Measurements from ENCODE around the gene UCN2.
"Not testable (repeated sequence)": the region's sequence is repeated elsewhere in the genome, so short reads cannot be mapped to it uniquely, and the experiment has no call there.

Gene UCN2

GRCh38 chr3:48532271-48532976, 31.2 kb downstream of the UCN2 start:
- DNase-seq: no peak

DNA sequence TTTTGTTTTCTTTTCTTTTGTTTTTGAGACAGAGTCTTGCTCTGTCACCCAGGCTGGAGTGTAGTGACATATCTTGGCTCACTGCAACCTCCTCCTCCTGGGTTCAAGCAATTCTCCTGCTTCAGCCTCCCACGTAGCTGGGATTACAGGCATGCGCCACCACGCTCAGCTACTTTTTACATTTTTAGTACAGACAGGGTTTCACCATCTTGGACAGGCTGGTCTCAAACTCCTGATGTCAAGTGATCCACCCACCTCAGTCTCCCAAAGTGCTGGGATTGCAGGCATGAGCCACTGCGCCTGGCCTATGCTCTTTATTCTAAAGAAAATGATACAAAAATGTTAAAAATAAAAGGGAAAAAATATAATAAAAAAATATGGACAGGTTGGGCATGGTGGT, 32.9 kb downstream of the UCN2 start:
- DNase-seq: not testable (repeated sequence)

DNA sequence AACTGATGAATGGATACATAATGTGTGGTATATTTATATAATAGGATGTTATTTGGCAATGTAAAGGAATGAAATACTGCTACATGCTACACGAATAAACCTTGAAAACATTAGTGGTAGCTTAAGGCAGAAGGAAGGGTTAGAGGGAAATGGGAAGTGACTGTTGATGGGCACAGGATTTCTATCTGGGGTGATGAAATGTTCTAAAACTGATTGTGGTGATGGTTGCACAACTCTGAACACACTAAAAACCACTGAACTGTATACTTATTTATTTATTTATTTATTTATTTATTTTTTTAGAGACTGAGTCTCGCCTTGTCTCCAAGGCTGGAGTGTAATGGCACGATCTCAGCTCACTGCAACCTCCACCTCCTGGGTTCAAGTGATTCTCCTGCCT, 34.8 kb downstream of the UCN2 start:
- DNase-seq: no peak

DNA sequence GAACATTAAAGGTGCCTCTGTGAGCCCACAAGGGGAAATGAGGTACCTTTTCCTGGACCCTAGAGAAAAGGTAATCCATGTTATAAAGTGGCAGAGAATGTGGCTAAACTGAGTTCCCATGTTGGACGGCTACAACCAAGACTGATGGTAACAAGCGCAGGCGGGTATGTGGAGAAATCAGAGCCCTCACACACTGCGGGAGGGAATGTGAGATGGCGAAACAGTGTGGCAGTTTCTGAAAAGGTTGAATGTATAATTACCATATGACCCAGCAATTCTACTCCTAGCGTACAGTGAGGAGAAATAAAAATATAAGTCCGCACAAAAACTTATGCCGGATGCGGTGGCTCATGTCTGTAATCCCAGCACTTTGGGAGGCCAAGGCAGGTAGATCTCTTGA, 35.5 kb downstream of the UCN2 start:
- DNase-seq: no peak

DNA sequence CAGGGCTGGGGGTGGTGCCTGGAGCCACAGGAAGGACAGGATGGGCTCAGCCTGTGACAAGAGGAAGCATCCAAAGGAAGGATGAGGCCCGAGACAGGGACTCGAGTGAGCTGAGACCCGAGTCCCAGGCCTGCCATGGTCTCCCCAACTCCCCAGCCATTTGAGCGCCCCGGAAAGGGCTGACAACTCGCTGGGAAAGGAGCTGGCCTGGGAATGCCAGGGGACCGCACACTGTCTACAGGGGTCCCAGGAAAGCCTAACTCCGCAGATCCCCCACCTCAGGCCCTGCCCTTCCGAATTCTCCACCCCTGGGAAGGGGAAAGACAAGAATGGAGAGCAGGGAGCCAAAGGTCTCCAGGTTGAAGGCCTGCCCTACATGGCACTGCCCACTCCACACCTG, 38.6 kb downstream of the UCN2 start:
- DNase-seq: no peak

GRCh38 chr3:48521635-48522034, 41.9 kb downstream of the UCN2 start:
- no peak for DNase-seq

DNA sequence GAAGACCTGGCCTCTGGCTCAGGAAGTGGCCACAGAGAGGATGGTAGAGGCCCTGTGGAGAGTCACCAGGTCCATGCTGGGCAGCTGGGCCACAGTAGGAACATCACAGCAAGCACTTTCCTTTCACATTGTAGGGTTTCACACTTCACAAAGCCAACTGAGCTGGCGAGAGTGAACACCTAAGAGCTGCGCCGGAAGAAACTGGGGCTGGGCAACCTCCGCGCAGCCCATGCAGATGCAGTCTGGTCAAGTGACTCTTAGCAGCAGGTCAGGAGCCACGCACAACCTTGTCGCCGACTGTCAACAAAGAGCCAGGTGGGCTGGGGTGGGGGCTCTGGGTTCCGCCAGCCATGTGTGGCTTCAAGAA, 44.3 kb downstream of the UCN2 start:
- no peak for DNase-seq

DNA sequence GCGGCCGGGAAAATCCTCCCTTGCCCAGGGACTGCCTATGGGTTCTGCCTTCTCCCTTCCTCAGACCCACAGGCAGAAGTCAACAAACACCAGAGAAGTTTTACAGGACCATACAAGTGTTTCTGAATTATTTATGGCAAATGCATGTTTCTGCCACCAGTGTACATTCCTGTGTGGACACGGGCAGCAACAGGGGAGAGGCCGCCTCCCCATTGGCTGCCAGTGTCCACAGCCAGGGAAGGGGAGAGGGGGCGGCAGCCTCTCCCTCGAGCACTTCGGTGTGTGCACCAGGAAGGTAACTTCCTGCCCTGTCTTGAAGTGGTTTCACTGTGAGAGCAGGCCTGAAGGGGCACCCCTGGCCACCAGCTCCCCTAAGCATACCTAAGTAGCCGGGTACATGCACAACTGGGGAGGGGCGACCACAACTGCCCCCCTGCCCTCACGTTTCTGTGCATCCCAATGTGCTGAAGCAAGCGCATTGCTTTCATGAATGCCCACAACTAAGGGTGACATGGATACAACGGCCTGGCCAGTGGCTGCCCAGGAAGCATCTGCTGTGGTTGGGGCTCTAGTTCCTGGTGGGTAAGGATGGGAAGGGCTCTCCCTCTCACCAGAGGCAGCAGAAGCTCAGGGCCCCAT, 44.8 kb downstream of the UCN2 start:
- no peak for DNase-seq

DNA sequence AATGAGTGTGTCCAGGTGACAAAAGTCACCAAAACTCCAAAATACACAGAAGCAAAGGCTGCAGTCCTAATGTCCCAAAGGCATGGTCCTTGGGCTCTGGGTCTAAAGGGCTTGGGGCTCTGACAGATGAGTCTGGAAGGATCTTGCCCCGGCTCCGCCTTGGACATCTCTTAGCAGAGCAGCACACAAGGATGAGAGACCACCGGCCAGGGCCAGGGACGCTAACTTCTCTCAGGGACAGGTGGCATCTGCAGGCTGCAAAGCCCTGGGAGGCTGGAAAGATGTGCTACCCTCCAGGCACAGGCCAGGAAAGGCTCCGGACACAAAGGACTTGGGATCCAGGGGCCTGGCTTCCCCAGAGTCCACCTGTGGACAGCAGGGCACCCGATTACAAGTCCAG, 45.5 kb downstream of the UCN2 start:
- no peak for DNase-seq

DNA sequence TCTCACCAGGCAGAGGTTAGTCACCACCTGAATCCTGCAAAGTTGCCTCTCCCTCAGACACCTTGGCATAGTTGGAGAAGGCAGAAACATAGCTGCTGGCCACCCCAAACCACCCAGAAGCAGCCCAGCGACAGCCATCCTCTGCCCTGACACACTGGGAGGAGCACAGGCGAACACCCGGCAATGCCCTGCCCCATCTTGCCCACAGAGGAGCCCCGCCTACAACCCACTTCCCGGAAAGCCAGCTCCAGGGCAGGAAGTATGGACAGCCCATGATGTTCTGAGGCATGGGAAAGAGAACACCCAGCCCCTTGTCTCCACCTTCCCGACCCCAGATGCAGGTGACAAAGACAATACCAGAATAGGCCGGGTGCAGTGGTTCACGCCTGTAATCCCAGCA, 47.0 kb downstream of the UCN2 start:
- no peak for DNase-seq

DNA sequence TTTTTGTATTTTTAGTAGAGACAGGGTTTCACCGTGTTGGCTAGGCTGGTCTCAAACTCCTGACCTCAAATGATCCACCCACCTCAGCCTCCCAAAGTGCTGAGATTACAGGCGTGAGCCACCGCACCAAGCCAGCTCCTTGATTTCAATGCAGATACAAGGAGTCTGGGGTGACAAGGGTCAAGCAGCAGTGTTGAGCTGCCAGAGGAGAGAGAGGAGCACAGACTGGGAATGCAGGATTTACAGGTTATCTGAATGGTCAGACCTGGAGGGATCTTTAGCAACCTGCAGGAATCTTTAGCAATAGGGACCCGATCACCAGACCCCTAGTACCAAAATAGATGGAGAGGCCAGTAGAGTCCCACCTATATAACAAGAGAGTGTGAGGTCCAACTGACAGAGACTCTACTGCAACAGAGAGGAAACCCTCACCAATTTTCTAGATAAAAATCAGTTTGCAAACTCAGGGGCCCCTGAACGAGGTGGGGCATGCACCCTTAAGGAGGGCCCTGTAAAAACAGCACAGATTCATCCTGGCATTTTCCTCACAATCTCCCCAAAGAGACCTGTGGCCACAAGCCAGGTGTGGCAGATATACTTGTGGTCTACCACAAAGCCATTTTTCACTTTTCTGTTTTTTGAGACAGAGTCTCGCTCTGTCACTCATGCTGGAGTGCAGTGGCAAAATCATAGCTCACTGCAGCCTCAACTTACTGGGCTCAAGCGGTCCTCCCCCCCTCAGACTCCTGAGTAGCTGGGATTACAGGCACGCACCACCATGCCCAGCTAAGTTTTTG, 49.0 kb downstream of the UCN2 start:
- DNase-seq: no peak
